GM12801 (cell line): ENCODE measurements around the gene PDHB.

Source experiments
- CTCF ChIP-seq: IDR thresholded peaks from one replicate; pipeline ENCODE4 v1.5.1; 2011; ENCODE audit warnings: control low read depth; ENCODE audit not compliant: insufficient read length; ENCODE audit errors: extremely low read depth

Gene PDHB

DNA sequence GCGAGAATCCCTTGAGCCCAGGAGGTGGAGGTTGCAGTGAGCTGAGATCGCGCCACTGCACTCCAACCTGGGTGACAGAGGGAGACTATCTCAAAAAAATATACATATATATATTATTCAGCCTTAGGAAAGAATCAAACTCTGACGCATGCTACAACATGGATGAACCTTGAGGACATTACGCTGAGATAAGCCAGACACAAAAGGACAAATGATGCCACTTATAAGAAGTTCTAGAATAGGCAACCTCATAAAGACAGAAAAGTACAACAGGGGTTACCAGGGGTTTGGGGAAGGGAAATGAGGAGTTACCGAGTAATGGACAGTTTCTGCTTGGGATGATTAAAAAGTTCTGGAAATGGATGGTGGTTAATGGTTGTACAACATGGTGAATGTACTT, 727 bp downstream of the PDHB start:
- TF ChIP-seq CTCF = no peak

DNA sequence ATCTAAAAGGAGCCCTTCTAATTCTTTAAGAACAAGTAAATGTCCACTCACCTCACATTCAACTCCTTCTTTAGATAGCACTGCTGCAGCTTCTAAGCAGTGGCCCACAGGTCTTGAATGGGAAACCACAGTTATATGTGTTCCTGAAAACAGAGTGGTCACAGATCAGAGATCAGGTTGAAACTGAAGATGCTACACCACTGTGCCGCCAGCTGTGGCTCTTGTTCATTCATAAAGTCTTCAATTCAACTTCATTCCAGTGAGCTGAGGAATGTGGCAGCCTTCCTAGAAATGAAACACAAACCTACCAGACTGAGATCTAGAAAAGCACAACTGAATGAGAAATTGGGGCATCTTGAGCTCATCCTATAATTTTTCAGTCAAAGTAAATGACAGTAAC, 4.0 kb downstream of the PDHB start:
- no peak for TF ChIP-seq CTCF

- TF ChIP-seq CTCF = no peak
Observed at GRCh38 chr3:58427661-58428361, 5.8 kb downstream of the PDHB start.

- no peak for TF ChIP-seq CTCF
Observed at GRCh38 chr3:58425782-58426181, 7.8 kb downstream of the PDHB start.

- no peak for TF ChIP-seq CTCF
Observed at GRCh38 chr3:58424613-58425012, 9.0 kb downstream of the PDHB start.

GRCh38 chr3:58422756-58423325, 10.8 kb downstream of the PDHB start:
- no peak for TF ChIP-seq CTCF

GRCh38 chr3:58421004-58421403, 12.6 kb downstream of the PDHB start:
- no peak for TF ChIP-seq CTCF
